ENCODE data around the gene SLC25A22. TPM values are rescaled to one million over a fixed set of nuclear protein-coding genes. Genes with fewer than 3 reads are reported as not detected.

SLC25A22 gene
- total and polyA plus RNA-seq, 9 of the 15 experiments (the other 6 are each of a cell fraction or from before 2014, with no cell fraction given): 0.41 to 55.4 (median 11.4) TPM

DNA sequence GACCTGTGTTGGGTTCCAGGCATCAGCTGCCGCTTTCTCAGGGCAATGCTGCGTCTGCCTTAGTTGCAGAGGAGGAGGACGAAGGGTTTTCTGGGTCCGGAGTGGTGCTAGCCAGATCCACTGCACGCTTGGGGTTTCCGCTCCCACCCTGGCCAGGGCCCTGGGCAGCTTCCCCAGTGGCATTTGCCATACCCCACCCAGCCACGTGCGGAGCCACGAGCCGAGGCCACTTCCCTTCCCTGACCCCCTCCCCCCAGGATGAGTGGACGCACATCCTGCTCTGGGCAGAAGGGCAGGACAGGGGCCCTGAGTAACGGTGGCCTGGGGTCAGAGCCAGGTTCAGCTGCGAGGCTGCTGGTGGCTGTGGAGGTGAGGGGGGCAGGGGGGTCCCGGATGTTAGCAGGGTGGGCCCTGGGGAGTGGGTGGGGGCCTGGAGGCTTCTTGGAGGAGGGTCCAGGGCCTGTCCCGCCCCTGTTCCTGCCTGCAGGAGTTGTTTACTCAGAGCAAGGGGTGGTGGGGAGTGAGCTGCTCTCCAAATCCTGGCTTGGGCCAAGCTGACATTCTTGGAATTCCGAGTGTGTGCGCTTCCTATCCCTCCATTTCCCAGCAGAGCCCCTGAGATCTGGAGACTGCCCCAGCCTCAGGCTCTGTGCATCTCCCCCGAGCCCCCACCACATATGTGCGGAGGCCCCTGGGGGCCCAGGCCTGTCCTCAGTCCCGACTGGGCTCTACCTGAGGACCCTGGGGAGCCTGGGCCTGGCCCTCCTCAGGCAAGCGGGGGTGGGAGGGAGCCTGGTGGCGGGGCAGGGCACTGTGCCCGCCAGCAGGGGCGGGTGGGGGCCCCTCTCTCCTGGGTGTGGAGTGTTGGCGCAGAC, 46.0 kb upstream of the SLC25A22 start (continued):
- TF ChIP-seq UBTF (IDR thresholded peaks at IDR 0.05; ENCODE audit: borderline replicate concordance in 1 of 2, low read depth in 2 of 2, low read length in 2 of 2) (no peak), RREB1 (CRISPR knock-in tag; IDR thresholded peaks at IDR 0.05) (no peak), PURB (CRISPR knock-in tag; IDR thresholded peaks at IDR 0.05; ENCODE audit: low read depth) (no peak), DMBX1 (CRISPR knock-in tag; IDR thresholded peaks at IDR 0.05; ENCODE audit: borderline replicate concordance) (no peak), RFX1 (IDR thresholded peaks at IDR 0.05) (no peak), SETDB1 (IDR thresholded peaks at IDR 0.05; ENCODE audit: low read length) (no peak), SMARCC2 (IDR thresholded peaks at IDR 0.05; ENCODE audit: low read depth) (no peak), BCL6 (CRISPR knock-in tag; IDR thresholded peaks at IDR 0.05) (no peak), ZNF778 (CRISPR knock-in tag; IDR thresholded peaks at IDR 0.05) (no peak), SRSF1 (IDR thresholded peaks at IDR 0.05; ENCODE audit: low read depth, low read length) (no peak), ZNF586 (CRISPR knock-in tag; conservative IDR thresholded peaks at IDR 0.05) (no peak), CTCF (IDR thresholded peaks at IDR 0.05 in 2 of 3, conservative IDR thresholded peaks at IDR 0.05 in 1 of 3; ENCODE audit: insufficient read depth in 2 of 3, low read depth in 1 of 3, low read length in 3 of 3) (no peak), POLR2G (IDR thresholded peaks at IDR 0.05; ENCODE audit: low read depth, low read length) (no peak), DNMT1 (IDR thresholded peaks at IDR 0.05) (no peak)
- TF ChIP-seq, protein P1, sequence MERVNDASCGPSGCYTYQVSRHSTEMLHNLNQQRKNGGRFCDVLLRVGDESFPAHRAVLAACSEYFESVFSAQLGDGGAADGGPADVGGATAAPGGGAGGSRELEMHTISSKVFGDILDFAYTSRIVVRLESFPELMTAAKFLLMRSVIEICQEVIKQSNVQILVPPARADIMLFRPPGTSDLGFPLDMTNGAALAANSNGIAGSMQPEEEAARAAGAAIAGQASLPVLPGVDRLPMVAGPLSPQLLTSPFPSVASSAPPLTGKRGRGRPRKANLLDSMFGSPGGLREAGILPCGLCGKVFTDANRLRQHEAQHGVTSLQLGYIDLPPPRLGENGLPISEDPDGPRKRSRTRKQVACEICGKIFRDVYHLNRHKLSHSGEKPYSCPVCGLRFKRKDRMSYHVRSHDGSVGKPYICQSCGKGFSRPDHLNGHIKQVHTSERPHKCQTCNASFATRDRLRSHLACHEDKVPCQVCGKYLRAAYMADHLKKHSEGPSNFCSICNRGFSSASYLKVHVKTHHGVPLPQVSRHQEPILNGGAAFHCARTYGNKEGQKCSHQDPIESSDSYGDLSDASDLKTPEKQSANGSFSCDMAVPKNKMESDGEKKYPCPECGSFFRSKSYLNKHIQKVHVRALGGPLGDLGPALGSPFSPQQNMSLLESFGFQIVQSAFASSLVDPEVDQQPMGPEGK (CRISPR knock-in tag; IDR thresholded peaks at IDR 0.05; ENCODE audit: borderline replicate concordance): no peak

Measured in K562 (cell line).